Sciatic nerve (tissue), 2 donors: ENCODE data around the gene ELP4. TPM values are rescaled to one million over a fixed set of nuclear protein-coding genes. Genes with fewer than 3 reads are reported as not detected.
"Not testable (repeated sequence)": the region's sequence is repeated elsewhere in the genome, so short reads cannot be mapped to it uniquely, and the experiment has no call there.

Experiments used
- ATAC-seq: fragments of 200-7000 bp; cut with Tn5 transposase; one replicate; pipeline ENCODE4 v1.9.1; 2020; ENCODE audit warnings: mild to moderate bottlenecking, moderate library complexity
- DNase-seq: peaks from one replicate; pipeline ENCODE4 v3.0.0-alpha.2; 2020; ENCODE audit warnings: low spot score
- intact Hi-C: fragments of 100-400 bp; cut with DNase I; formaldehyde crosslinking; loops from one replicate; pipeline ENCODE4 v1.14.2; 2022
- total RNA-seq: library from RNA; stranded (reverse); fragmentation: NEBNext Ultra II Directional; extraction: Animal tissue kit (Norgen Biotek cat#: 25700); gene quantifications from one replicate; pipeline ENCODE4 v1.2.1, GENCODE V29; 2021
- donor health status: DM: no; HTN: no; CAD: no.
- donor health status: DM: no; HTN: no; CAD: no.

Gene ELP4
- total RNA-seq, 1 donor from 2014 or later: 18.1 TPM

- intact Hi-C loops: no loop called here
- ATAC-seq (no peak), DNase-seq (no peak)
Measured at GRCh38 chr11:31529701-31530100, 20.1 kb downstream of the ELP4 start.

GRCh38 chr11:31531293-31531692 is 21.7 kb downstream of the ELP4 start:
- intact Hi-C loops: no loop called here
- ATAC-seq (no peak), DNase-seq (no peak)

GRCh38 chr11:31535479-31535878 is 25.9 kb downstream of the ELP4 start:
- intact Hi-C loops: no loop called here
- DNase-seq: no peak

GRCh38 chr11:31542862-31543261 is 33.3 kb downstream of the ELP4 start:
- intact Hi-C loops: no loop called here
- no peak for ATAC-seq

More at GRCh38 chr11:31535479-31535878, 25.9 kb downstream of the ELP4 start:
- no peak for ATAC-seq

GRCh38 chr11:31555938-31556337 is 46.4 kb downstream of the ELP4 start:
- DNase-seq (no peak), ATAC-seq (no peak)
- intact Hi-C loops: no loop called here

More at GRCh38 chr11:31542862-31543261, 33.3 kb downstream of the ELP4 start:
- DNase-seq: no peak

- intact Hi-C loops: no loop called here
- DNase-seq (no peak), ATAC-seq (no peak)
Measured at GRCh38 chr11:31558001-31558400, 48.4 kb downstream of the ELP4 start.

- ATAC-seq (no peak), DNase-seq (no peak)
- intact Hi-C loops: no loop called here
Measured at GRCh38 chr11:31560842-31561476, 51.4 kb downstream of the ELP4 start.

GRCh38 chr11:31564517-31564916 is 55.0 kb downstream of the ELP4 start:
- ATAC-seq, intact Hi-C loops, DNase-seq: not testable (repeated sequence)

- DNase-seq, ATAC-seq, intact Hi-C loops: not testable (repeated sequence)
Measured at GRCh38 chr11:31574133-31574532, 64.6 kb downstream of the ELP4 start.

- ATAC-seq, intact Hi-C loops, DNase-seq: not testable (repeated sequence)
Measured at GRCh38 chr11:31575764-31576163, 66.2 kb downstream of the ELP4 start.

- DNase-seq, ATAC-seq, intact Hi-C loops: not testable (repeated sequence)
Measured at GRCh38 chr11:31579412-31579811, 69.8 kb downstream of the ELP4 start.

GRCh38 chr11:31582697-31583096 is 73.1 kb downstream of the ELP4 start:
- DNase-seq (no peak), ATAC-seq (no peak)
- intact Hi-C loops: no loop called here

GRCh38 chr11:31598454-31598853 is 88.9 kb downstream of the ELP4 start:
- DNase-seq: no peak
- no peak for ATAC-seq
- intact Hi-C loops: no loop called here

GRCh38 chr11:31601635-31602282 is 92.2 kb downstream of the ELP4 start:
- no peak for ATAC-seq
- intact Hi-C loops: no loop called here
- DNase-seq: no peak

GRCh38 chr11:31606893-31607292 is 97.3 kb downstream of the ELP4 start:
- DNase-seq: no peak
- ATAC-seq: no peak
- intact Hi-C loops: no loop called here

- ATAC-seq (no peak), DNase-seq (no peak)
- intact Hi-C loops: no loop called here
Measured at GRCh38 chr11:31607914-31608313, 98.3 kb downstream of the ELP4 start.

GRCh38 chr11:31608995-31609394 is 99.4 kb downstream of the ELP4 start:
- DNase-seq (no peak), ATAC-seq (no peak)
- intact Hi-C loops: no loop called here

GRCh38 chr11:31610544-31610943 is 101.0 kb downstream of the ELP4 start:
- intact Hi-C loops: no loop called here
- ATAC-seq (no peak), DNase-seq (no peak)

GRCh38 chr11:31617246-31617645 is 107.7 kb downstream of the ELP4 start:
- no peak for DNase-seq
- intact Hi-C loops: no loop called here
- ATAC-seq: no peak

GRCh38 chr11:31619980-31620379 is 110.4 kb downstream of the ELP4 start:
- ATAC-seq: no peak
- intact Hi-C loops: no loop called here

GRCh38 chr11:31620434-31620833 is 110.9 kb downstream of the ELP4 start:
- no peak for DNase-seq
- ATAC-seq: no peak
- intact Hi-C loops: no loop called here

More at GRCh38 chr11:31619980-31620379, 110.4 kb downstream of the ELP4 start:
- no peak for DNase-seq
